ENCODE data around the gene TAF15. TPM values are rescaled to one million over a fixed set of nuclear protein-coding genes. Genes with fewer than 3 reads are reported as not detected.

The TAF15 gene
- total and polyA plus RNA-seq, 2 of the 13 experiments (the other 11 are each of a cell fraction or from before 2014, with no cell fraction given) = 25.2 to 26.5 TPM

- TF ChIP-seq, protein P1, sequence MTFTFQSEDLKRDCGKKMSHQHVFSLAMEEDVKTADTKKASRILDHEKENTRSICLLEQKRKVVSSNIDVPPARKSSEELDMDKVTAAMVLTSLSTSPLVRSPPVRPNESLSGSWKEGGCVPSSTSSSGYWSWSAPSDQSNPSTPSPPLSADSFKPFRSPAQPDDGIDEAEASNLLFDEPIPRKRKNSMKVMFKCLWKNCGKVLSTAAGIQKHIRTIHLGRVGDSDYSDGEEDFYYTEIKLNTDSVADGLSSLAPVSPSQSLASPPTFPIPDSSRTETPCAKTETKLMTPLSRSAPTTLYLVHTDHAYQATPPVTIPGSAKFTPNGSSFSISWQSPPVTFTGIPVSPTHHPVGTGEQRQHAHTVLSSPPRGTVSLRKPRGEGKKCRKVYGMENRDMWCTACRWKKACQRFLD (CRISPR knock-in tag; IDR thresholded peaks at IDR 0.05; ENCODE audit: borderline replicate concordance) = peak; percentile 70; the same call in 1 of the 2 replicates
- TF ChIP-seq EP300 (IDR thresholded peaks at IDR 0.05; ENCODE audit: low read depth in 2 of 2, low read length in 2 of 2) (no peak), EP300 (CRISPR knock-in tag; IDR thresholded peaks at IDR 0.05; ENCODE audit: borderline replicate concordance) (0 out of 2 replicates have a peak, but pooled peaks have one; percentile 0), KLF11 (CRISPR knock-in tag; IDR thresholded peaks at IDR 0.05) (0 out of 2 replicates have a peak, but pooled peaks have one; percentile 41), ZNF75D (CRISPR knock-in tag; IDR thresholded peaks at IDR 0.05; ENCODE audit: borderline replicate concordance) (0 out of 2 replicates have a peak, but pooled peaks have one; percentile 40), KDM1A (CRISPR knock-in tag; IDR thresholded peaks at IDR 0.05) (no peak), ZNF30 (CRISPR knock-in tag; IDR thresholded peaks at IDR 0.05) (0 out of 2 replicates have a peak, but pooled peaks have one; percentile 51), NR3C1 (CRISPR knock-in tag; IDR thresholded peaks at IDR 0.05) (no peak), ARID2 (CRISPR knock-in tag; IDR thresholded peaks at IDR 0.05; ENCODE audit: borderline replicate concordance) (no peak; the same call in 1 of the 2 replicates), BRD4 (CRISPR knock-in tag; IDR thresholded peaks at IDR 0.05) (no peak), TEAD2 (CRISPR knock-in tag; IDR thresholded peaks at IDR 0.05) (no peak), GMEB1 (CRISPR knock-in tag; IDR thresholded peaks at IDR 0.05; ENCODE audit: borderline replicate concordance) (peak; percentile 74; the same call in 1 of the 2 replicates), ZNF672 (CRISPR knock-in tag; IDR thresholded peaks at IDR 0.05) (0 out of 2 replicates have a peak, but pooled peaks have one; percentile 71), ZNF530 (CRISPR knock-in tag; IDR thresholded peaks at IDR 0.05; ENCODE audit: low read depth) (no peak), ZNF749 (CRISPR knock-in tag; IDR thresholded peaks at IDR 0.05; ENCODE audit: borderline replicate concordance) (0 out of 2 replicates have a peak, but pooled peaks have one; percentile 19), NR2F1 (CRISPR knock-in tag; IDR thresholded peaks at IDR 0.05) (no peak), ATF4 (CRISPR knock-in tag; IDR thresholded peaks at IDR 0.05) (peak in 1 of 2 experiments; percentile 60; a peak in 2 of 4 replicates), TCF12 (IDR thresholded peaks at IDR 0.05) (no peak), TCF12 (CRISPR knock-in tag; IDR thresholded peaks at IDR 0.05) (no peak)
Measured at GRCh38 chr17:35808962-35809854, at the start of gene TAF15 (continued).

Measured in HepG2 (cell line).